SIG-M5 treated with dmso at 0.1 percent for 504 hours (cell line): Measurements from ENCODE around the gene RANBP10.
"Not testable (repeated sequence)": the region's sequence is repeated elsewhere in the genome, so short reads cannot be mapped to it uniquely, and the experiment has no call there.

ENCODE experiments used
- DNase-seq: peaks from one replicate; lab custom pipeline; 2025; ENCODE audit not compliant: unreplicated experiment; lab: John Stamatoyannopoulos, UW

Gene RANBP10

GRCh38 chr16:67719048-67719777, 87.1 kb downstream of the RANBP10 start, which contains the start of gene GFOD2:
GFOD2 (minus strand) TSS chr16:67719316; CDS start chr16:67685715, 33,601 bp downstream.
- peak; percentile 92 for DNase-seq

GRCh38 chr16:67718668-67719047, 87.7 kb downstream of the RANBP10 start:
- no peak for DNase-seq

GRCh38 chr16:67716097-67716496, 90.3 kb downstream of the RANBP10 start:
- no peak for DNase-seq

GRCh38 chr16:67714522-67714921, 91.8 kb downstream of the RANBP10 start:
- no peak for DNase-seq

GRCh38 chr16:67713647-67714273, 92.6 kb downstream of the RANBP10 start:
- DNase-seq, result no peak

GRCh38 chr16:67710607-67711006, 95.8 kb downstream of the RANBP10 start:
- DNase-seq, result no peak

DNA sequence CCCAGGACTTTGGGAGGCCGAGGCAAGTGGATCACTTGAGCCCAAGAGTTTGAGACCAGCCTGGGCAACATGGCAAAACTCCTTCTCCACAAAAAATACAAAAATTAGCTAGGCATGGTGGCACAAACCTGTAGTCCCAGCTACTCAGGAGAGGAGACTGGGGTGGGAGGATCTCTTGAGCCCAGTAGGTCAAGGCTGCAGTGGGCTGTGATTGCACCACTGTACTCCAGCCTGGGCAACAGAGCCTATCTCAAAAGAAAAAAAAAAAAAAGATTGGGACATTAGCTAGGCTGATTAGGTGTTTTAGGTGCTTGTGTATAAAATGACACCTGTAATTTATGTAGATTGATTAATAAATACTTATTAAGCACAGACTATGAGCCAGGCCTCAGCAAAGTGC, 97.3 kb downstream of the RANBP10 start:
- no peak for DNase-seq

GRCh38 chr16:67708368-67708771, 98.0 kb downstream of the RANBP10 start:
- DNase-seq, result no peak

- no peak for DNase-seq
Observed at GRCh38 chr16:67707790-67708189, 98.6 kb downstream of the RANBP10 start.

DNA sequence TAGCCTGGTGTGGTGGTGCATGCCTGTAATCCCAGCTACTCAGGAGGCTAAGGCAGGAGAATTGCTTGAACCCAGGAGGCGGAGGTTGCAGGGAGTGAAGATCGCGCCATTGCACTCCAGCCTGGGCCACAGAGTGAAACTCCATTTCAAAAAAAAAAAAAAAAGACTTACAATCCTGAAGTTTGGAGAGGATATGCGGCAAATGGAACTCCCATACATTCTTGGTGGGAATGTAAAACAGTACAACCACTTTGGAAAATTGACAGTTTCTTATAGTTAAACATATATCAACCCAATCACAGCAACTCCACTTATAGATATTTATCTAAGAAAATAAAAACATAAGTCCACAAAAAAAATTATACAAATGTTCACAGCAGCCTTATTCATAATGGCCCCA, 99.2 kb downstream of the RANBP10 start:
- DNase-seq, result no peak

DNA sequence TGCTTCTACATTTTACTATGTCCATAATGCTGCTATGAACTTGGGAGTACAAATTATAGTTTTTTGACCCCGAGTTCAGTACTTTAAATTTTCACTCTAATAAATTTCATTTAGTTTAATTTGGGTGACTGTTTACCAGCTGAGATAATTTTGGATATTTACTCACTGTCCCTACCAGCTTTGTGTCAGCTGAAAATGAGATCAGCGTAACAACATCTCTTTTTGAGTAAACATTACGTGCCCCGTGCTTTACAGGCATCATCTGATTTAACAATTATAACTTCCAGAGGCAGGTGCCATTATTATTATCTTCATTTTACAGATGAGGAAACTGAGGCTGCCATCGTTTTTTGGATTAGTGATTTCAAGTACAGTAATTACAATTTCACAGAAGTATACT, 102.2 kb downstream of the RANBP10 start:
- DNase-seq, result no peak

- DNase-seq, result no peak
Observed at GRCh38 chr16:67703626-67704025, 102.7 kb downstream of the RANBP10 start.

DNA sequence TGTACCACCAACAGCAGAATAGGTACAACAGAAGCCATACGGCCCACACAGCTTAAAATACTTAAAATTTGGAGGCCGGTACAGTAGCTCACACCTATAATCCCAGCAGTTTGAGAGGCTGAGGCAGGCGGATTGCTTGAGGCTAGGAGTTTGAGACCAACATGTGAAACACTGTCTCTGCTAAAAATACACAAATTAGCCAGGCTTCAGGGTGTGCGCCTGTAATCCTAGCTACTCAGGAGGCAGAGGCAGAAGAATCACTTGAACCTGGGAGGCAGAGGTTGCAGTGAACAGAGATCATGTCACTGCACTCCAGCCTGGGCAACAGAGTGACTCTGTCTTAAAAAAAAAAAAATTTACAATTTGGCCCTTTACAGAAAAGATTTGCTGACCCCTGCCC, 104.2 kb downstream of the RANBP10 start:
- no peak for DNase-seq

GRCh38 chr16:67701420-67701819, 104.9 kb downstream of the RANBP10 start:
- no peak for DNase-seq

DNA sequence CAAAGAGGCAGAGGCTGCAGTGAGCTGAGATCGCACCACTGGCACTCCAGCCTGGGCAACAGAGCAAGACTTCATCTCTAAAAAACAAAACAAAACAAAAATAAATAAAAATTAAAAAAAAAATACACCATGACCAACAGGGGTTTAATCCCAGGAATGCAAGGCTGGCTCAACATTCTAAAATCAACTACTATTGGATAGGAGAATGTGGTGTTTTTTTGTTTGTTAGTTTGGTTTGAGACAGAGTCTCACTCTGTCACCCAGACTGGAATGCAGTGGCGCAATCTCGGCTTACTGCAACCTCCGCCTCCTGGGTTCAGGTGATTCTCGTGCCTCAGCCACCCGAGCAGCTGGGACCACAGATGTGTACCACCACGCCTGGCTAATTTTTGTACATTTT, 107.1 kb downstream of the RANBP10 start:
- no peak for DNase-seq

- DNase-seq, result peak; percentile 17
Observed at GRCh38 chr16:67697422-67698185, 108.8 kb downstream of the RANBP10 start.

GRCh38 chr16:67694611-67695010, 111.7 kb downstream of the RANBP10 start:
- no peak for DNase-seq

GRCh38 chr16:67693517-67694285, 112.7 kb downstream of the RANBP10 start:
- not testable (repeated sequence) for DNase-seq

- DNase-seq, result no peak
Observed at GRCh38 chr16:67685388-67686112, 120.8 kb downstream of the RANBP10 start.

DNA sequence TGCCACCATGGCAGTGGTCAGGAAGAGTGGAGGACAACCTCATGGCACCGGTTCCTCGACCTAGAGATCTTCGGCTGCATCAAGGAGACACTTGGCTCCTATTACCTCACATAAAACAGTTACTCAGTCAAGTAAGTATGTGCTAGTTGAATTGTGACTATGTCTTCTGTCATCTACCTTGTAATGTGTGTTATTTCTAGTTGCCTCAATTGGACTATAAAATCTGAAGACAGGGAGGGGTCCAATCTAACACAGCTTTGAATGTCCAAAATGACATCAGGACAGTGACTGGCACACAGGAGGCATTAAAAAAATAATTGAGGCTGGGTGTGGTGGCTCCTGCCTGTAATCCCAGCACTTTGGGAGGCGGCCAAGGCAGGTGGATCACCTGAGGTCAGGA, 122.6 kb downstream of the RANBP10 start:
- DNase-seq, result no peak
